ENCODE results near the gene SLC16A8. TPM values are rescaled to one million over a fixed set of nuclear protein-coding genes. Genes with fewer than 3 reads are reported as not detected.
A peak's percentile ranks its signal among the peaks of the same experiment; 100 is the strongest.

The SLC16A8 gene
- total and polyA plus RNA-seq, 9 of the 15 experiments (the other 6 are each of a cell fraction or from before 2014, with no cell fraction given), result not detected

DNA sequence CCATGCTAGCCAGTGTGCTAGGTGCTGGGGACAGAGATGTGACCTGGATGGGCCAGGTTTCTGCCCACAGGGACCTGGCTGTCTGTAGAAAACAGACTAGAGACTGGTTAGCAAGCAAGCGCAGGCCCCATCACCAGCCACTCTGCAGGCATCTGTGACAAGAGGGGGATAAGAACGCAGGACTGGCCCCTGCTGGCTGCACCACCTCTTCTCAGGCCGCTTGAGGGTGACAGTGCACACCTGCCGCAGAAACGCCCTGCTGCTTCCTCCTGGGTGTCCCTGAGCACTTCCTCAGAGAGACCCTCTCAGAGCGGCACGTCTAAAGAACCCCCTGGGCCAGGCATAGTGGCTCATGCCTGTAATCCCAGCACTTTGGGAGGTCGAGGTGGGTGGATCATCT lies 32.7 kb downstream of the SLC16A8 start:
- Histone ChIP-seq H3K36me3 (ENCODE audit: control insufficient read depth, insufficient read depth, low read length) (no peaks in the 10 kb centered on the region), H3K27ac (ENCODE audit: extremely low read depth, low read depth, low read length) (no peak overlapping the region), H4K20me1 (replicated peaks; ENCODE audit: control insufficient read depth, insufficient read depth, low read length) (no peaks in the 10 kb centered on the region), H3K79me2 (ENCODE audit: control insufficient read depth, insufficient read depth, low read length) (no peaks in the 10 kb centered on the region), H3K4me3 (no peak overlapping the region), H3K27me3 (ENCODE audit: control insufficient read depth in 2 of 2, insufficient read depth in 2 of 2, low read length in 2 of 2) (peaks cover 0 to 20% of the 10 kb centered on the region in 2 experiments; a peak in 2 of 5 replicates), H3K9ac (ENCODE audit: insufficient read depth in 1 of 2, low read depth in 2 of 2, low read length in 2 of 2) (no peak overlapping the region), H3K9me3 (replicated peaks; ENCODE audit: control insufficient read depth, insufficient read depth, low read depth, low read length) (no peaks in the 10 kb centered on the region), H2AFZ (ENCODE audit: low read depth, low read length) (no peak overlapping the region), H3K4me2 (ENCODE audit: insufficient read depth, low read length) (no peak overlapping the region), H3K9me1 (ENCODE audit: control insufficient read depth, insufficient read depth, low read length) (no peaks in the 10 kb centered on the region), H3K4me1 (replicated peaks in 1 of 2; ENCODE audit: control insufficient read depth in 2 of 2, insufficient read depth in 2 of 2, low read length in 2 of 2) (peaks cover 0 to 11% of the 10 kb centered on the region in 2 experiments; a peak in 2 of 5 replicates)
- CTCF ChIA-PET (ENCODE audit: low intra/inter-chr PET ratio), result no interaction called here
- DNase-seq (ENCODE audit: extremely low read depth in 1 of 4, low spot score in 3 of 4) (no peak), ATAC-seq (peak; percentile 55), FAIRE-seq (no peak)
- in situ Hi-C loops (cut with MboI), result loop anchor here (25.0 kb wide), 2 partner anchors 536 to 961 kb away; partner anchors contain the start of genes APOBEC3C and APOBEC3D
- no TSS peak for BruUV-seq (replicated peaks)
- WGBS (ENCODE audit: insufficient coverage, low coverage, missing lambda C conversion rate), result 29% methylated on average over 8 of the region's 8 CpGs
- TF ChIP-seq IRF9 (tag; IDR thresholded peaks at IDR 0.05), result no peak
- TF ChIP-seq DIDO1 (tag; IDR thresholded peaks at IDR 0.05; ENCODE audit: low read depth), result no peak
- TF ChIP-seq ZBTB33 (CRISPR knock-in tag; IDR thresholded peaks at IDR 0.05), result peak; percentile 49
- TF ChIP-seq KLF1 (tag; IDR thresholded peaks at IDR 0.05), result no peak
- no peak for TF ChIP-seq POLR3A (IDR thresholded peaks at IDR 0.05; ENCODE audit: borderline replicate concordance, extremely low read depth, insufficient read depth, insufficient read length)
- no peak for TF ChIP-seq TGIF2 (CRISPR knock-in tag; IDR thresholded peaks at IDR 0.05)
- TF ChIP-seq ZNF263 (CRISPR knock-in tag; IDR thresholded peaks at IDR 0.05; ENCODE audit: borderline replicate concordance), result no peak
- TF ChIP-seq CTCF (IDR thresholded peaks at IDR 0.05 in 2 of 3, conservative IDR thresholded peaks at IDR 0.05 in 1 of 3; ENCODE audit: insufficient read depth in 2 of 3, low read depth in 1 of 3, low read length in 3 of 3), result peak in 1 of 3 experiments; percentile 23; a peak in 1 of 6 replicates
- intact Hi-C loops (cut with micrococcal nuclease), result loop anchor here (5.0 to 10.0 kb wide), 2 partner anchors 304 to 521 kb away; partner anchors contain the start of gene DMC1
- POLR2A ChIA-PET, result no interaction called here
